Immature natural killer cell (primary cell): ENCODE results near the gene EDIL3. TPM values are rescaled to one million over a fixed set of nuclear protein-coding genes. Genes with fewer than 3 reads are reported as not detected.

Experiments used
- DNase-seq, 3 donors: peaks; one replicate each; pipeline ENCODE4 v3.0.0; 2022; ENCODE audit warnings: mixed read lengths in 1 of 3
- H3K27ac Mint-ChIP-seq, 6 donors: one replicate each; pipeline ENCODE4 v1.8.0; 2020; ENCODE audit warnings: mixed read lengths in 6 of 6, mild to moderate bottlenecking in 5 of 6, inconsistent platforms in 4 of 6, moderate library complexity in 3 of 6
- H3K27me3 Mint-ChIP-seq, 3 donors: one replicate each; pipeline ENCODE4 v1.8.0; 2020 to 2021; ENCODE audit warnings: low read depth in 3 of 3, mild to moderate bottlenecking in 3 of 3, mixed read lengths in 3 of 3, moderate library complexity in 3 of 3, inconsistent platforms in 1 of 3
- H3K36me3 Mint-ChIP-seq, 3 donors: one replicate each; pipeline ENCODE4 v1.8.0; 2020; ENCODE audit warnings: mixed read lengths in 3 of 3, inconsistent platforms in 2 of 3, mild to moderate bottlenecking in 2 of 3
- H3K4me1 Mint-ChIP-seq, 2 donors: one replicate each; pipeline ENCODE4 v1.8.0; 2020; ENCODE audit warnings: inconsistent platforms in 2 of 2, mild to moderate bottlenecking in 2 of 2, mixed read lengths in 2 of 2, moderate library complexity in 1 of 2
- H3K4me3 Mint-ChIP-seq, 5 donors: one replicate each; pipeline ENCODE4 v1.8.0; 2020; ENCODE audit warnings: mild to moderate bottlenecking in 5 of 5, mixed read lengths in 5 of 5, inconsistent platforms in 3 of 5, moderate library complexity in 3 of 5
- H3K9me3 Mint-ChIP-seq, 6 donors: one replicate each; pipeline ENCODE4 v1.8.0; 2020; ENCODE audit warnings: mild to moderate bottlenecking in 6 of 6, mixed read lengths in 6 of 6, inconsistent platforms in 4 of 6, moderate library complexity in 3 of 6
- polyA plus RNA-seq, 3 donors: library from polyadenylated mRNA; unstranded; fragments of 300-500 nt; fragmentation: Illumina TruSeq; gene quantifications; one replicate each; pipeline ENCODE4 v1.2.3, GENCODE V29; 2021

Gene EDIL3
- polyA plus RNA-seq, 3 donors from 2014 or later = not detected

- Mint-ChIP-seq H3K27ac (no peak overlapping the region), H3K4me3 (no peak overlapping the region), H3K9me3 (peaks cover 3 to 24% (median 6%) of the 10 kb centered on the region in 6 donors), H3K4me1 (no peaks in the 10 kb centered on the region), H3K36me3 (no peaks in the 10 kb centered on the region), H3K27me3 (peaks cover 0 to 2% (median 0%) of the 10 kb centered on the region in 3 donors)
- no peak for DNase-seq
These were observed 133.2 kb downstream of the EDIL3 start for GRCh38 chr5:84251503-84251902.

DNA sequence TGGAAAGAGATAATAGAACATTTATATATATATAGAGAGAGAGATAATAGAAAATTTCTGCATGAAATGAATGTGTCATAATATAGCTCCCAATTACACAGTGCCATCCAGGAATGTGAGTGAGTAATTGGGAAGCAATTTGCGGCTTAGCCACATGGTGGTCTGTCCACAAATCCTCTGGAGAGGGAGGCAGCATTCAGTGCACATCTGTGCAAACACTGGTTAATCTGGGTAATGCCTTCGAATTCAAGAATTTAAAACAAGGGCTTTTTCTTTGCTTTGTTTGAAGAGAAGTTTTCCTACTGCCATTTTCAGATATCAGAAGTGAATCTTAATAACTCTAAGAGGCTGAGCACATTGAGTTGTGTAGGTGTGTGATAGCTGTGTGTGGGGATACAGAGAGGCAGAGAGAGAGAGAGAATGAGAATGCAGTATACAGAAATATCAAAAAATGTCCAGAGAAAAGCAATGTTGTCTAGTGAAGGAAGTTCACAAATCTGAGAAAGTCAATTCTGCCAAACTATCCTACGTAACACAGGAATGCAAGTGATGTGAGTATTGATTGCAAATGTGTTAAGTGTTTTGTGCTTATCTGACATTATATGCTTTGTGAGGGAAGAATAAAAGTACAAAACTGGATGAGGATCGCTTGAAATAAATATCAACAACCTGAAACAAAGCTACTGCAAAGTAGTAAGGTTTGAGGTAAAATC, 134.6 kb downstream of the EDIL3 start:
- no peak overlapping the region for H3K4me3 Mint-ChIP-seq
- H3K27ac Mint-ChIP-seq = no peak overlapping the region
- H3K4me1 Mint-ChIP-seq = no peaks in the 10 kb centered on the region
- no peak for DNase-seq
- H3K9me3 Mint-ChIP-seq = peaks cover 2 to 17% (median 4%) of the 10 kb centered on the region in 6 donors
- H3K27me3 Mint-ChIP-seq = peaks cover 0 to 2% (median 0%) of the 10 kb centered on the region in 3 donors
- no peaks in the 10 kb centered on the region for H3K36me3 Mint-ChIP-seq

GRCh38 chr5:84248013-84248412, 136.7 kb downstream of the EDIL3 start:
- Mint-ChIP-seq H3K9me3 (peaks cover 2 to 17% (median 3%) of the 10 kb centered on the region in 6 donors), H3K27ac (no peak overlapping the region), H3K36me3 (no peaks in the 10 kb centered on the region), H3K4me1 (no peaks in the 10 kb centered on the region), H3K27me3 (peaks cover 0 to 2% (median 0%) of the 10 kb centered on the region in 3 donors), H3K4me3 (no peak overlapping the region)
- DNase-seq = no peak

- Mint-ChIP-seq H3K4me1 (no peaks in the 10 kb centered on the region), H3K27ac (no peak overlapping the region), H3K36me3 (no peaks in the 10 kb centered on the region), H3K4me3 (no peak overlapping the region), H3K27me3 (no peaks in the 10 kb centered on the region), H3K9me3 (peaks cover 2 to 10% (median 7%) of the 10 kb centered on the region in 6 donors)
- no peak for DNase-seq
These were observed 142.4 kb downstream of the EDIL3 start for GRCh38 chr5:84242286-84242685.

- no peak overlapping the region for H3K4me3 Mint-ChIP-seq
- H3K4me1 Mint-ChIP-seq = no peaks in the 10 kb centered on the region
- no peaks in the 10 kb centered on the region for H3K36me3 Mint-ChIP-seq
- H3K27ac Mint-ChIP-seq = no peak overlapping the region
- no peaks in the 10 kb centered on the region for H3K27me3 Mint-ChIP-seq
- no peak for DNase-seq
- peaks cover 0 to 17% (median 7%) of the 10 kb centered on the region in 6 donors for H3K9me3 Mint-ChIP-seq
These were observed 145.2 kb downstream of the EDIL3 start for GRCh38 chr5:84239494-84239893.

GRCh38 chr5:84237126-84237525, 147.6 kb downstream of the EDIL3 start:
- Mint-ChIP-seq H3K27ac (no peak overlapping the region), H3K27me3 (no peaks in the 10 kb centered on the region), H3K4me3 (no peak overlapping the region), H3K9me3 (peaks cover 0 to 19% (median 7%) of the 10 kb centered on the region in 6 donors), H3K4me1 (no peaks in the 10 kb centered on the region), H3K36me3 (no peaks in the 10 kb centered on the region)
- DNase-seq = no peak

- Mint-ChIP-seq H3K4me3 (no peak overlapping the region), H3K4me1 (no peaks in the 10 kb centered on the region), H3K36me3 (no peaks in the 10 kb centered on the region), H3K27ac (no peak overlapping the region), H3K9me3 (peaks cover 0 to 16% (median 4%) of the 10 kb centered on the region in 6 donors), H3K27me3 (peaks cover 0 to 1% (median 0%) of the 10 kb centered on the region in 3 donors)
- no peak for DNase-seq
These were observed 153.2 kb downstream of the EDIL3 start for GRCh38 chr5:84231433-84231832.

- H3K4me1 Mint-ChIP-seq = no peaks in the 10 kb centered on the region
- peaks cover 0 to 1% (median 0%) of the 10 kb centered on the region in 3 donors for H3K27me3 Mint-ChIP-seq
- H3K36me3 Mint-ChIP-seq = no peaks in the 10 kb centered on the region
- H3K4me3 Mint-ChIP-seq = no peak overlapping the region
- no peak overlapping the region for H3K27ac Mint-ChIP-seq
- no peak for DNase-seq
- peaks cover 0 to 6% (median 4%) of the 10 kb centered on the region in 6 donors for H3K9me3 Mint-ChIP-seq
These were observed 155.6 kb downstream of the EDIL3 start for GRCh38 chr5:84229045-84229444.

DNA sequence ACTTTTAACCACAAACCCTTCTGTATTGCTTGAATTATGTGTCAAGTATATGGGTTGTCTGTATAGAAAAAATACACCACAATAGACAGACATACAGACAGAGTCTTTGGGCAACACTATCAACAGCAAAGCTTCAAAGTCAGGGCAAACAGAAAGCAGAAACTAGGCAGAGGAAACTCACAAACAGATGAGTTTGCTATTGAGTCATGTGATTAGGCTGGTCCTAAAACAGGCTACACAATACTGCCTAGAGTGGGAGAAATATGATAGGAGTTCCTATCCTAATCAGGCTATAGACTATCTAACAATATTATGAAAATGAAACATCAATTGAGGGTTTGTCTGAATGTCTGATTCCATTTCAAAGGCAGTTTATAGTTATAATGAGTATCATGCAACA, 156.4 kb downstream of the EDIL3 start:
- Mint-ChIP-seq H3K4me3 (no peak overlapping the region), H3K9me3 (peaks cover 0 to 6% (median 4%) of the 10 kb centered on the region in 6 donors), H3K27me3 (peaks cover 0 to 1% (median 0%) of the 10 kb centered on the region in 3 donors), H3K4me1 (no peaks in the 10 kb centered on the region), H3K27ac (no peak overlapping the region), H3K36me3 (no peaks in the 10 kb centered on the region)
- DNase-seq = no peak

- DNase-seq = no peak
- no peaks in the 10 kb centered on the region for H3K36me3 Mint-ChIP-seq
These were observed 157.4 kb downstream of the EDIL3 start for GRCh38 chr5:84227236-84227635.

DNA sequence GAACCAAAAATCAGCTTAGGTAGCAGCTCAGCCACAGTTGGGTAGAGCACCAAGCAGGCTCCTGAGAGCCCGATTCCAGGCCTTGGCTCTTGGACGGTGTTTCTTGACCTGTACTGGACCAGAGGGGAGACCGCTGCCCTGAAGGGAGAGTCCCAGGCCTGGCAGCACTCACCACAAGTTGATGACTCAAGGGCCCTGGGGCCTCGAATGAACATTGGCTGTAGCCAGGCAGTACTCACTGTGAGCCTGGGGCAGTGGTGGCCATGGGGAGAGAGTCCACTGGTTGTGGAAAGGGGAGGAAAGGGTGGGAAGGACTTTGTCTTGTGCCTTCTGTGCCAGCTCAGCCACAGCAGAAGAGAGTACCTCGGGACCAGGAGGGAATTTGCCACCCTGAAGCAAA, 166.1 kb downstream of the EDIL3 start:
- no peak overlapping the region for H3K4me3 Mint-ChIP-seq
- H3K27me3 Mint-ChIP-seq = peaks cover 0 to 2% (median 0%) of the 10 kb centered on the region in 3 donors
- DNase-seq = no peak
- H3K4me1 Mint-ChIP-seq = no peaks in the 10 kb centered on the region
- H3K9me3 Mint-ChIP-seq = peaks cover 3 to 35% (median 14%) of the 10 kb centered on the region in 6 donors
- H3K27ac Mint-ChIP-seq = no peak overlapping the region
- no peaks in the 10 kb centered on the region for H3K36me3 Mint-ChIP-seq

More at GRCh38 chr5:84227236-84227635, 157.4 kb downstream of the EDIL3 start:
- Mint-ChIP-seq H3K27ac (no peak overlapping the region), H3K4me3 (no peak overlapping the region), H3K9me3 (peaks cover 0 to 6% (median 4%) of the 10 kb centered on the region in 6 donors), H3K27me3 (peaks cover 0 to 1% (median 0%) of the 10 kb centered on the region in 3 donors), H3K4me1 (no peaks in the 10 kb centered on the region)

DNA sequence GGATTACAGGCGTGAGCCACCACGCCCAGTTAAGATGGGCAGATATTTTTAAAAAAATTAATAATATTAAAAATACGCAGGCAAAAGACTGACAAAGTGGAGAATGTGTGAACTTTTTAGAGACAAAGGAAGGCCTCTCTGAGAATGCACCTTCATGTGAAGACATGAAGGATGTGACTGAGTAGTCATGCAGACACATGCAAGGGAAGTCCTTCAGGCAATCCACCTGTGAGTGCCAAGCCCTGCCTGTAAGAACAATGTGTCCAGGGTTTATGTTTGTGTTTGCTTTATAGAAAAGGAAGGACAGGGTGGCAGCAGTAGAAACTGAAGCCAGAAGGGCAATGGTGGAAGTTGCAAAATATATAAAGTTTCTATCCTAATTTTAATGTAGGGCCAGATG, 169.2 kb downstream of the EDIL3 start:
- Mint-ChIP-seq H3K4me3 (no peak overlapping the region), H3K9me3 (peaks cover 3 to 44% (median 19%) of the 10 kb centered on the region in 6 donors), H3K4me1 (no peaks in the 10 kb centered on the region), H3K27ac (no peak overlapping the region), H3K27me3 (peaks cover 0 to 2% (median 0%) of the 10 kb centered on the region in 3 donors), H3K36me3 (no peaks in the 10 kb centered on the region)
- no peak for DNase-seq

DNA sequence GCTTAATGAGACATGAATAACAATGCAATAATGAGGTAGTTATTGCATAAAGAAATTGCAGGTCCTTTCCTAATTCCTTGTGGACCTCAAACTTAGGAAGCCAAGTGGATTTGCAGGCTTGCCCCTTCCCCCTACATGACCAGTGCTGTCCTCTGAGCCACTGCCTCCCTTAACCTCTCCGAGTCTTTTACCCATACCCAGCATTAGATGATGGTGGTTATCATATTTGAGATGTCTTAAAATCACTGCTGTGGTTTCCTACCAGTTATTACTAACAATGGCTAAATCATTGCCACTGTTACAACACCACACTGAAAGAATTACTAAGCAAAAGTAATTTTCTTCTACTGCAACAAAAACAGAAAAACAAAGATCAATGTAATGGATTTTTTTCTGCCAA, 170.8 kb downstream of the EDIL3 start:
- Mint-ChIP-seq H3K36me3 (no peaks in the 10 kb centered on the region), H3K27ac (no peak overlapping the region), H3K9me3 (peaks cover 3 to 37% (median 17%) of the 10 kb centered on the region in 6 donors)

GRCh38 chr5:84213212-84213611, 171.5 kb downstream of the EDIL3 start:
- Mint-ChIP-seq H3K4me3 (no peak overlapping the region), H3K36me3 (no peaks in the 10 kb centered on the region), H3K27ac (no peak overlapping the region), H3K4me1 (no peaks in the 10 kb centered on the region), H3K27me3 (no peaks in the 10 kb centered on the region), H3K9me3 (peaks cover 3 to 35% (median 14%) of the 10 kb centered on the region in 6 donors)
- DNase-seq = no peak

More for the DNA sequence above, 170.8 kb downstream of the EDIL3 start:
- H3K27me3 Mint-ChIP-seq = no peaks in the 10 kb centered on the region
- DNase-seq = no peak
- H3K4me3 Mint-ChIP-seq = no peak overlapping the region
- no peaks in the 10 kb centered on the region for H3K4me1 Mint-ChIP-seq

DNA sequence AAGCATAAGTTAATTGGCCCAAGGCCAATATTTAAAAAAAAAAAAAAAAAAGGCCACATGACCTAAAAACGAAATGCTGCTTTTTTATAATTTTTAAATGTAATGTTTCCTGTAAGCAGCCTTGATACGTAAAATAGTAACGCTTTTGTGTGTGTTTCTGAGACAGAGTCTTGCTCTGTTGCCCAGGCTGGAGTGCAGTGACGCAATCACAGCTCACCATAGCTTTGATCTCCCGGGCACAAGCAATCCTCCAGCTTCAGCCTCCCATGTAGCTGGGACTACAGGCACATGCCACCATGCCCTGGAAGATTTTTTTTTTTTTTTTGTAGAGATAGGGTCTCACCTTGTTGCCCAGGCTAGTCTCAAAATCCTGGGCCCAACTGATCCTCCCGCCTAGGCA, 179.9 kb downstream of the EDIL3 start:
- Mint-ChIP-seq H3K9me3 (peaks cover 0 to 12% (median 4%) of the 10 kb centered on the region in 6 donors), H3K4me3 (no peak overlapping the region), H3K27ac (no peak overlapping the region), H3K27me3 (peaks cover 0 to 3% (median 0%) of the 10 kb centered on the region in 3 donors), H3K4me1 (no peaks in the 10 kb centered on the region), H3K36me3 (no peaks in the 10 kb centered on the region)
- no peak for DNase-seq
